Gastroesophageal sphincter (tissue), 3 donors: ENCODE measurements around the gene TULP1.

Experiments used
- CTCF ChIP-seq, 4 experiments: fragments of 200-600 bp in 2 of 4; fragments of 450-650 bp in 2 of 4; sonication (generic) in 1 of 4; IDR thresholded peaks; one replicate each; pipeline ENCODE4 v1.5.1; 2017 to 2019; ENCODE audit warnings: antibody characterized with exemption in 4 of 4, mild to moderate bottlenecking in 2 of 4, moderate library complexity in 2 of 4
- EP300 ChIP-seq: sonication (generic); formaldehyde crosslinking; IDR thresholded peaks from one replicate; pipeline ENCODE4 v1.6.1; 2017; ENCODE audit warnings: antibody characterized with exemption, mild to moderate bottlenecking
- POLR2A ChIP-seq, 2 donors: fragments of 450-650 bp; IDR thresholded peaks; one replicate each; pipeline ENCODE4 v1.6.1; 2017; ENCODE audit warnings: antibody characterized with exemption in 2 of 2, mild to moderate bottlenecking in 2 of 2, moderate library complexity in 1 of 2
- POLR2AphosphoS5 ChIP-seq: sonication (generic); formaldehyde crosslinking; IDR thresholded peaks from one replicate; pipeline ENCODE4 v1.6.1; 2017; ENCODE audit warnings: antibody characterized with exemption

- TF ChIP-seq CTCF (IDR thresholded peaks at IDR 0.05) = no peak
- TF ChIP-seq POLR2AphosphoS5 = no peak
- no peak for TF ChIP-seq EP300
- TF ChIP-seq POLR2A (IDR thresholded peaks at IDR 0.05) = no peak
These were observed 35.0 kb upstream of the TULP1 start for GRCh38 chr6:35547676-35548075.
